ENCODE measurements around the gene GABBR1.

- TF ChIP-seq, protein P1, sequence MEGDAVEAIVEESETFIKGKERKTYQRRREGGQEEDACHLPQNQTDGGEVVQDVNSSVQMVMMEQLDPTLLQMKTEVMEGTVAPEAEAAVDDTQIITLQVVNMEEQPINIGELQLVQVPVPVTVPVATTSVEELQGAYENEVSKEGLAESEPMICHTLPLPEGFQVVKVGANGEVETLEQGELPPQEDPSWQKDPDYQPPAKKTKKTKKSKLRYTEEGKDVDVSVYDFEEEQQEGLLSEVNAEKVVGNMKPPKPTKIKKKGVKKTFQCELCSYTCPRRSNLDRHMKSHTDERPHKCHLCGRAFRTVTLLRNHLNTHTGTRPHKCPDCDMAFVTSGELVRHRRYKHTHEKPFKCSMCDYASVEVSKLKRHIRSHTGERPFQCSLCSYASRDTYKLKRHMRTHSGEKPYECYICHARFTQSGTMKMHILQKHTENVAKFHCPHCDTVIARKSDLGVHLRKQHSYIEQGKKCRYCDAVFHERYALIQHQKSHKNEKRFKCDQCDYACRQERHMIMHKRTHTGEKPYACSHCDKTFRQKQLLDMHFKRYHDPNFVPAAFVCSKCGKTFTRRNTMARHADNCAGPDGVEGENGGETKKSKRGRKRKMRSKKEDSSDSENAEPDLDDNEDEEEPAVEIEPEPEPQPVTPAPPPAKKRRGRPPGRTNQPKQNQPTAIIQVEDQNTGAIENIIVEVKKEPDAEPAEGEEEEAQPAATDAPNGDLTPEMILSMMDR (IDR thresholded peaks at IDR 0.05; ENCODE audit: low read depth, low read length) = no peak
- no peak for TF ChIP-seq EZH2phosphoT487 (IDR thresholded peaks at IDR 0.05; ENCODE audit: low read depth)
These were observed 71.9 kb downstream of the GABBR1 start for GRCh38 chr6:29561091-29561490.
